BJ (cell line): ENCODE results near the gene MT1B. TPM values are rescaled to one million over a fixed set of nuclear protein-coding genes. Genes with fewer than 3 reads are reported as not detected.

Experiments
- CTCF ChIA-PET: fragments of 350-600 bp; formaldehyde crosslinking; extraction: SDS; loops from one replicate; lab custom pipeline; 2021; ENCODE audit warnings: antibody characterized with exemption, inconsistent platforms; lab: Yijun Ruan, JAX
- POLR2A ChIA-PET: fragments of 300-600 bp; sonication (Branson Sonifier 250); formaldehyde crosslinking; extraction: SDS; loops from one replicate; lab custom pipeline; 2021; ENCODE audit warnings: antibody characterized with exemption; lab: Charles Lee
- DNase-seq: peaks from one replicate; pipeline ENCODE4 v3.0.0-alpha.2; 2011; ENCODE audit warnings: low read depth
- H3K27me3 ChIP-seq: 2 replicates; pipeline ENCODE4 v1.6.0; 2011; ENCODE audit warnings: low read length; ENCODE audit not compliant: control insufficient read depth, insufficient read depth
- H3K36me3 ChIP-seq: 2 replicates; pipeline ENCODE4 v1.5.1; 2011; ENCODE audit warnings: low read length; ENCODE audit not compliant: control insufficient read depth, insufficient read depth
- H3K4me3 ChIP-seq: 2 replicates; pipeline ENCODE4 v1.5.1; 2011; ENCODE audit warnings: low read depth, mild to moderate bottlenecking, control low read depth, low read length
- CTCF ChIP-seq: IDR thresholded peaks from 2 replicates; pipeline ENCODE4 v1.5.1; 2011; ENCODE audit warnings: low read depth, mild to moderate bottlenecking, control low read depth, inconsistent platforms, low read length, moderate library complexity; ENCODE audit not compliant: insufficient read depth
- polyA plus RNA-seq: library from polyadenylated mRNA; depleted of rRNA; stranded (reverse); fragments of >200 nt; gene quantifications from 2 replicates; pipeline ENCODE4 v1.2.3, GENCODE V29; 2011

Gene MT1B
- polyA plus RNA-seq, 1 experiment, result not detected

GRCh38 chr16:56647641-56648431 is 3.9 kb upstream of the MT1B start:
- H3K4me3 ChIP-seq, result no peak overlapping the region
- no peaks in the 10 kb centered on the region for H3K36me3 ChIP-seq
- H3K27me3 ChIP-seq, result peaks cover 52% of the 10 kb centered on the region
- ChIA-PET POLR2A (no interaction called here), CTCF (interaction anchor here (0.7 kb wide), 1 partner anchor 28 kb away, joined by 3 read pairs; no protein-coding TSS in a partner anchor)
- TF ChIP-seq CTCF, result no peak
- DNase-seq, result no peak

GRCh38 chr16:56649271-56649670 is 2.4 kb upstream of the MT1B start:
- H3K27me3 ChIP-seq, result peaks cover 53% of the 10 kb centered on the region
- ChIA-PET CTCF (no interaction called here), POLR2A (no interaction called here)
- no peak for TF ChIP-seq CTCF
- H3K4me3 ChIP-seq, result no peak overlapping the region
- DNase-seq, result no peak
- no peaks in the 10 kb centered on the region for H3K36me3 ChIP-seq

DNA sequence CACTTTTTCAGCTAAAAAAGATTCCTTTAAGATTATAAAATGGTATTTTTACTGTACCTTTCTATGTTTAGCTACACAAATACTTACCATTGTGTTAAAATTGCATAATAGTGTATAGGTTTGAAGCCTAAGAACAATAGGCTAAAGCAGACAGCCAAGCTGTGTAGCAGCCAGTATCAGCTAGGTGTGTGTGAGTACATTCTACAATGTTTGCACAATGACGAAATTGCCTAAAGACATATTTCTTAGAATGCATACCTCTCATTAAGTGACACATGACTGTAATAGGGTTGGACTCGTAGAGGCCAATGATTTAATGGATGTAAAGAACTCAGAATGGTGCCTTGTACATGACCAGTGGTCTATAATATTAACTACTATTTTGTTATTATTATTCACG is 1.9 kb upstream of the MT1B start:
- no peak for TF ChIP-seq CTCF
- CTCF ChIA-PET, result no interaction called here
- Histone ChIP-seq H3K27me3 (peaks cover 54% of the 10 kb centered on the region), H3K36me3 (no peaks in the 10 kb centered on the region), H3K4me3 (no peak overlapping the region)
- POLR2A ChIA-PET, result no interaction called here
- DNase-seq, result no peak

GRCh38 chr16:56652600-56652999 is 914 bp downstream of the MT1B start:
- no peak for DNase-seq
- Histone ChIP-seq H3K36me3 (no peaks in the 10 kb centered on the region), H3K4me3 (no peak overlapping the region), H3K27me3 (peaks cover 34% of the 10 kb centered on the region)
- POLR2A ChIA-PET, result no interaction called here
- CTCF ChIA-PET, result interaction anchor here (0.9 kb wide), 1 partner anchor 9 kb away, joined by 4 read pairs; no protein-coding TSS in a partner anchor
- TF ChIP-seq CTCF, result no peak

GRCh38 chr16:56653218-56653617 is 1.5 kb downstream of the MT1B start:
- Histone ChIP-seq H3K4me3 (no peak overlapping the region), H3K27me3 (peaks cover 30% of the 10 kb centered on the region), H3K36me3 (no peaks in the 10 kb centered on the region)
- no peak for DNase-seq
- ChIA-PET POLR2A (no interaction called here), CTCF (interaction anchor here (1.3 kb wide), 1 partner anchor 10 kb away, joined by 3 read pairs; no protein-coding TSS in a partner anchor)
- TF ChIP-seq CTCF, result no peak
